ENCODE measurements around the gene LGR5. TPM values are rescaled to one million over a fixed set of nuclear protein-coding genes. Genes with fewer than 3 reads are reported as not detected.

The LGR5 gene
- total and polyA plus RNA-seq, 2 donors (not counting 3 experiments of a cell fraction or from before 2014, with no cell fraction given), result not detected

Other genes starting within 250 kb of the LGR5 start
- 47.6 and 60.4 TPM in 2 replicates for gene ZFC3H1, start 224.1 kb downstream of the LGR5 start, total RNA-seq
- 17.5 and 23.6 TPM in 2 replicates for gene ZFC3H1, start 224.1 kb downstream of the LGR5 start, polyA plus RNA-seq
- 4.1 and 4.4 TPM in 2 replicates for gene THAP2, start 224.5 kb downstream of the LGR5 start, total RNA-seq
- gene THAP2, start 224.5 kb downstream of the LGR5 start, polyA plus RNA-seq, result 1.0 and 1.4 TPM in 2 replicates
- gene TMEM19, start 246.3 kb downstream of the LGR5 start, total RNA-seq, result 23.8 and 24.4 TPM in 2 replicates
- gene TMEM19, start 246.3 kb downstream of the LGR5 start, polyA plus RNA-seq, result 16.7 and 20.4 TPM in 2 replicates

Data from endothelial cell of umbilical vein (primary cell).